GM18907 (cell line): ENCODE results near the gene C10orf95.

ENCODE experiments used
- ATAC-seq: cut with Tn5 transposase; IDR thresholded peaks from one replicate; pipeline ENCODE4 v1.9.1; 2021; ENCODE audit warnings: mild to moderate bottlenecking, moderate library complexity; ENCODE audit not compliant: unreplicated experiment

Gene C10orf95

DNA sequence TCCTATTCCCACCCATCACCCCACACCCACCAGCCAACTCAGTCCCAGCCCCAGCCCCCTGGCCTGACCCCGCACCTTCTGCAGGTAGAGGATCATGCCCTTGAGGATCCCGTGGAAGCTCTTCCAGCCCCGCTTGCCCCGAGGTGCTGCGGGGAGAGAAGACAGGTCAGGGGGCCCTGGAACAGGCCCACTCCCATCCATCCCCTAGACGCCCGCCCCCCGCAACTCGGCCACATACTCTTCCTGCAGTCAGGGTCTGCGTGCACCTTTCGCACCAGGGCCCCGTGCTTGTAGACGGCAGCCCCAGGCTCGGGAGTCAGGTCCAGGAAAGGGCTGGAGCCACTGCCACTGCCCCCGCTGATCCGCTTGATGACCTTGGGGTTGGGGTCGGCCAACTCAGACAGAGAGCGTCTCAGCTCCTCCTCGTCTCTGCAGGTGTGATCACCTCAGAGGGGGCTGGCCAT, 46.2 kb downstream of the C10orf95 start:
- ATAC-seq: no peak

DNA sequence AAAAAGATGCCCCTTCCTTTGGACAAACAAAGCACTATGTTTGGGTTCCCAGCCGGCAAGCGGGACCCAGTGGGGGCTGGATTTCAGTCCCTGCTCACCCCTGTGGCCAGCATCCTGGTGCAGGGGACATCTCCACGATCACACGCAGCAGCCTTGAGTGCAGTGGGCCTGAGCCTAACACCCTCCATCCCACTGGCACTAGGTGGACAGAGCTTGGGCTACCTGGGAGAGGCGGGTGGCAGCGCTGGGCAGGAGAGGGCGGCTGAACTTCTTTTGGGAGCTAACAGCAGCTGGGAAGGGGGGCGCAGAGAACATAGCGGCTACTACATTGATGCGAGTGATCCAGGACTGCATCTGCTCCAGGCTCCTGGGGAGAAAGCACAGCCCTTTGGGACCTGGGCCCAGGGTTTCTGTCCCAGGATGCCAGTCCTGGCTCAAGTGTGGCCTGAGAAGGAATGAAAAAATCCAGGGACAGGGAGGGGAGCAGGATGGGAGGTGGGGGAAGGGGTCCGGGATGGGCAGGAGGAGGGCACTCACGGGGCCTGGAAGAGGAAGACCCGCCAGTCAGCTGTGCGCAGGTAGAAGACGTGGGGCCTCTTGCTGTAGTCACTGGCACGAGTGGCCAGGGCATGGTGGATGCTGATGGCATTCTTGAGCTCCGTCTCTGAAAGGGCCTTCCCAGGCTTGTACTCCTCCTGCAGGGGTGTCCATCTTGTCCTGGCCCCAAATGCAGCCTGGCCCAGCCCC, 46.8 kb downstream of the C10orf95 start:
- no peak for ATAC-seq

DNA sequence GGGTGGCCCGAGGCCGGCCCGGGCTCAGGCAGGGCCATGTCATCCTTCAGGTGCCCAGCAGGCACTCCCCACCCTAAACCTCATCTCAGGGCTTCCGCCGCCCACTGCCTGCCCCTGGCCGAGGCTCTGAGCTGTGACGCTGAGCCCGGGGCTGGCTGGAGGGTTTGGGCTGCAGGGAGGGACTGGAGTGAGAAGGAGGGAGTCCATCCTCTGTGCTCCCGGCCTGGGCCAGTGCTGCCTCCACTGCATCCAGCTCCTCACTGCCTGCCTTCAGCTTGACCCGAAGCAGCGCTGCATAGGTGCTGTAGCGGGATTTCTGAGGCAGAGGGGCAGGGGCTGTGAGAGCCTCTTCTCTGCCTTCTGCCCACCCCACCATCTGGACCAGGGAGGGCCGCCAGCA, 48.2 kb downstream of the C10orf95 start:
- ATAC-seq: no peak

DNA sequence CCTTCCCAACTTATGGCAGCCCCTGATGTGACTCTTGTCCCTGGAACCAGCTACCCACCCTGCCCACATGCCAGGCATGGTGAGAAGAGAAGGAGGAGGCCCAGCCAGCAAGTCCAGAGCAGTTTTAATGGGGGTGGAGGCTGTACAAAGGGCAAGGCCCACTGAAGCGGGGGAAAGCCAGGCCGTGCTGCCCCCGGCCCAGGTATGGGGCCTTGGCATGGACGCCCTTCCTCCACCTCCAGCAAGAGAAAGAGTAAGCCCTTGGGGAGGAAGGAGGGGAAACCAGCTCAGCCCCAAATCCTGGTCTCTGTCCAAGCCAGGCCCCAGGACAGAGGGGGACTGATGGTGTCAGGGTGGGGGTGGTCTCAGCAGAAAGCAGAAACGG, 48.8 kb downstream of the C10orf95 start:
- no peak for ATAC-seq

DNA sequence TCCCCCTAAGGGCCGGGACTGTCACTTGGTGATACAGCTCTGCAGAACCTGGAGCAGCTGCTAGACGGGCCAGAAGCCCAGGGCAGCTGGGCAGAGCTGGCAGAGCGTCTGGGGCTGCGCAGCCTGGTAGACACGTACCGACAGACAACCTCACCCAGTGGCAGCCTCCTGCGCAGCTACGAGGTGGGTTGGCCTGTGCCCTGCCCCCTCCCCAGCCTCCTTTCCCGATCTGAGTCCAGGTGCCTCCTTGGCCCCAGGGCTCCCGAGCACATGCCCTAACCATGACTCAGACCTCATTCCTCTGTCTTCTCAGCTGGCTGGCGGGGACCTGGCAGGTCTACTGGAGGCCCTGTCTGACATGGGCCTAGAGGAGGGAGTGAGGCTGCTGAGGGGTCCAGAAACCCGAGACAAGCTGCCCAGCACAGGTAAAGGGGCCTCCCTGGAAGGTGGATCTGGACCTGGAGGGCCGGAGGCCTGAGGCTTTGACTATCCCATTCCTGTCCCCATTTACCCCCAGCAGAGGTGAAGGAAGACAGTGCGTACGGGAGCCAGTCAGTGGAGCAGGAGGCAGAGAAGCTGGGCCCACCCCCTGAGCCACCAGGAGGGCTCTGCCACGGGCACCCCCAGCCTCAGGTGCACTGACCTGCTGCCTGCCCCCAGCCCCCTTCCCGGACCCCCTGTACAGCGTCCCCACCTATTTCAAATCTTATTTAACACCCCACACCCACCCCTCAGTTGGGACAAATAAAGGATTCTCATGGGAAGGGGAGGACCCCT, 49.4 kb downstream of the C10orf95 start:
- ATAC-seq: no peak

DNA sequence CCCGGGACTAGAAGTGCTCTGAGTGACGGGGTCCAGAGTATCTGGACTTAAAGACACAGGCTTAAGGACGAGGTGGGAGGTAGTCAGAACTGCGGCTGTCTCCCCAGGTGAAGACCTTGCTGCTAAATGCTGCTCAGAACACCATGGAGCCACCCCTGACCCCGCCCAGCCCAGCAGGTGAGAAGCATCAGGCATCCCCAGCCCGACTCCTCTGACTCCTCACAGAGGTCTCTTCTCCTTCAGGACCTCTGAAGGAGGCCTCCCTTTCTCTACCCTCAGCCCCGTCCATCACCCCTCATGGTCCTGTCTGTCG, 50.0 kb downstream of the C10orf95 start:
- ATAC-seq: no peak

DNA sequence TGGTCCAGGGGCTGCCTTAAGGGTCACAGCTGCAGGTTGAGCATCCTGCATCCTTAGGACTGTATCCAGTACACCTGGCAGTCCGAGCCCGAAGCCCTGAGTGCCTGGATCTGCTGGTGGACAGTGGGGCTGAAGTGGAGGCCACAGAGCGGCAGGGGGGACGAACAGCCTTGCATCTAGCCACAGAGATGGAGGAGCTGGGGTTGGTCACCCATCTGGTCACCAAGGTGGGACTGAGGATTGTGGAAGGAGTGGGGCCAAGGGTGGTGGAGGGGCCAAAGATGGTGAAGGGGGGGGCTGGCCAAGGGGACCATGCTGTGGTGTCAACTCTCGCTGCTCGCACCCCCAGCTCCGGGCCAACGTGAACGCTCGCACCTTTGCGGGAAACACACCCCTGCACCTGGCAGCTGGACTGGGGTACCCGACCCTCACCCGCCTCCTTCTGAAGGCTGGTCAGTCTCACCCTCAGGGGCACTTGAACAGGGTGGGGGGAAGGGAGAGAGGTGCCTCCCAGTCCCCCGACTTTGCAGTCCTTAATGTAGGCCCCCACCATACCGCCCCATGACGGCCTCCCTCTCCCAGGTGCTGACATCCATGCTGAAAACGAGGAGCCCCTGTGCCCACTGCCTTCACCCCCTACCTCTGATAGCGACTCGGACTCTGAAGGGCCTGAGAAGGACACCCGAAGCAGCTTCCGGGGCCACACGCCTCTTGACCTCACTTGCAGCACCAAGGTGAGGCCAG, 50.6 kb downstream of the C10orf95 start:
- ATAC-seq: no peak

DNA sequence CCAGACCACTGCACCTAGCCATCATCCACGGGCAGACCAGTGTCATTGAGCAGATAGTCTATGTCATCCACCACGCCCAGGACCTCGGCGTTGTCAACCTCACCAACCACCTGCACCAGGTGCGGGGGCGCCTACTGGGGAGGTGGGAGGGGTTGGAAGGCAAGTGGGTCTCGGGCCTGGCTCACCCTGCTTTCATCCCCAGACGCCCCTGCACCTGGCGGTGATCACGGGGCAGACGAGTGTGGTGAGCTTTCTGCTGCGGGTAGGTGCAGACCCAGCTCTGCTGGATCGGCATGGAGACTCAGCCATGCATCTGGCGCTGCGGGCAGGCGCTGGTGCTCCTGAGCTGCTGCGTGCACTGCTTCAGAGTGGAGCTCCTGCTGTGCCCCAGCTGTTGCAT, 51.3 kb downstream of the C10orf95 start:
- ATAC-seq: no peak
